Activated CD4-positive, alpha-beta memory T cell treated with anti-CD3 and anti-CD28 coated beads for 36 hours (primary cell): Measurements from ENCODE around the gene SIRPA. TPM values are rescaled to one million over a fixed set of nuclear protein-coding genes. Genes with fewer than 3 reads are reported as not detected.
A peak's percentile ranks its signal among the peaks of the same experiment; 100 is the strongest.

Experiments
- CTCF ChIA-PET: fragments of 350-600 bp; sonication (Branson Sonifier 250); formaldehyde crosslinking; loops from one replicate; lab custom pipeline; 2021; ENCODE audit warnings: antibody characterized with exemption, inconsistent platforms; lab: Charles Lee
- POLR2A ChIA-PET: fragments of 350-600 bp; sonication (Branson Sonifier 250); formaldehyde crosslinking; loops from one replicate; lab custom pipeline; 2021; ENCODE audit warnings: antibody characterized with exemption; lab: Charles Lee
- DNase-seq: peaks from one replicate; pipeline ENCODE4 v3.0.0-alpha.2; 2020
- H3K27ac Mint-ChIP-seq: one replicate; pipeline ENCODE4 v1.8.0; 2021; ENCODE audit warnings: mixed read lengths
- H3K27me3 Mint-ChIP-seq: one replicate; pipeline ENCODE4 v1.8.0; 2021; ENCODE audit warnings: mixed read lengths
- H3K36me3 Mint-ChIP-seq: one replicate; pipeline ENCODE4 v1.8.0; 2021; ENCODE audit warnings: mixed read lengths
- H3K4me1 Mint-ChIP-seq: one replicate; pipeline ENCODE4 v1.8.0; 2021; ENCODE audit warnings: low read depth, mixed read lengths
- H3K4me3 Mint-ChIP-seq: one replicate; pipeline ENCODE4 v1.8.0; 2021; ENCODE audit warnings: mild to moderate bottlenecking, mixed read lengths
- H3K9me3 Mint-ChIP-seq: one replicate; pipeline ENCODE4 v1.8.0; 2021; ENCODE audit warnings: mixed read lengths
- intact Hi-C: fragments of 100-400 bp; cut with micrococcal nuclease; formaldehyde crosslinking; loops from one replicate; pipeline ENCODE4 v1.15.1; 2023
- total RNA-seq, 2 experiments: library from RNA; stranded (reverse); gene quantifications; one replicate each; pipeline ENCODE4 v1.2.3, GENCODE V29; 2021

Gene SIRPA
- not detected for total RNA-seq

DNA sequence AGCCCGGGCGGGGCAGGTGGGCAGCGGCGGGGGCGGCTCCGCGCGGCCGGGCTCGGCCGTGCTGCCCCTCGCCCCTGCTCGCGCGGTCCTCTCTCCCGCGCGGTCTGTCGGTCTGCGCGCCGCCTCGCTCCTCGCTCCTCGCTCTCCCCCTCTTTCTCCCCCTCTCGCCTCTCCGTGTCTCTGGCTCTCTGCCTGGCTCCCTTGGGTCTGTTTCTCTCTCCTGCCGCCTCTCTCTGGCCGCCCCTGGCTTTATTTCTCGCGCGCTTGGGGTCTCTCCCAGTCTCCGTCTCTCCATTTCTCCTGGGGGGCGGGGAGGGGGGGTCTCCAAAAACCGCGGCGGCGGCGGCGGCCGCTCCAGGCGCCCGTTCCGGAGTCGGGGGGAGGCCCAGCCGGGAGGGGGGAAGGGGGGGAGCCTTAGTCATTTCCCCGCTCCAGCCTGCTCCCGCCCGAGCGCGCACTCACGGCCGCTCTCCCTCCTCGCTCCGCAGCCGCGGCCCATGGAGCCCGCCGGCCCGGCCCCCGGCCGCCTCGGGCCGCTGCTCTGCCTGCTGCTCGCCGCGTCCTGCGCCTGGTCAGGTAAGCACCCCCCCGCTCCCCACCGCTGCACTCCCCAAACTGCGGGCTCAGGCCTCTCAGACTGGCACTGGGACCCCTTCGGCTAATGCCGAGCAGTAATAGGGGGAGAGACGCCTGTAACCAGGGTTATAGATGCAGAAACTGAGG, at the start of gene SIRPA:
Gene SIRPA, plus strand, starts transcription at position 457 of the 723 bp plus-strand sequence. Its CDS starts 41 bp downstream, at position 498.
- CTCF ChIA-PET, result no interaction called here
- no peak for DNase-seq
- H3K36me3 Mint-ChIP-seq, result no peaks in the 10 kb centered on the region
- peak within 1 kb of the TSS; percentile 57 for H3K4me3 Mint-ChIP-seq
- no peaks in the 10 kb centered on the region for H3K4me1 Mint-ChIP-seq
- H3K27ac Mint-ChIP-seq, result no peak within 1 kb of the TSS
- H3K9me3 Mint-ChIP-seq, result no peaks in the 10 kb centered on the region
- intact Hi-C loops, result loop anchor here (10.0 kb wide), 1 partner anchor 90 kb away; no protein-coding TSS in a partner anchor
- POLR2A ChIA-PET, result no interaction called here
- peaks cover 43% of the 10 kb centered on the region for H3K27me3 Mint-ChIP-seq

- DNase-seq, result no peak
- peaks cover 22% of the 10 kb centered on the region for H3K4me1 Mint-ChIP-seq
- H3K4me3 Mint-ChIP-seq, result no peak overlapping the region
- H3K27ac Mint-ChIP-seq, result no peak overlapping the region
- peaks cover 7% of the 10 kb centered on the region for H3K9me3 Mint-ChIP-seq
- peaks cover 8% of the 10 kb centered on the region for H3K27me3 Mint-ChIP-seq
- H3K36me3 Mint-ChIP-seq, result no peaks in the 10 kb centered on the region
- POLR2A ChIA-PET, result no interaction called here
- intact Hi-C loops, result no loop called here
- CTCF ChIA-PET, result no interaction called here
Observed at GRCh38 chr20:1845701-1846100, 49.5 kb upstream of the SIRPA start.

GRCh38 chr20:1846341-1846740, 48.9 kb upstream of the SIRPA start:
- ChIA-PET POLR2A (no interaction called here), CTCF (no interaction called here)
- Mint-ChIP-seq H3K4me1 (peaks cover 28% of the 10 kb centered on the region), H3K27ac (no peak overlapping the region), H3K27me3 (peaks cover 8% of the 10 kb centered on the region), H3K4me3 (no peak overlapping the region), H3K9me3 (peaks cover 7% of the 10 kb centered on the region), H3K36me3 (no peaks in the 10 kb centered on the region)
- DNase-seq, result no peak
- intact Hi-C loops, result no loop called here

DNA sequence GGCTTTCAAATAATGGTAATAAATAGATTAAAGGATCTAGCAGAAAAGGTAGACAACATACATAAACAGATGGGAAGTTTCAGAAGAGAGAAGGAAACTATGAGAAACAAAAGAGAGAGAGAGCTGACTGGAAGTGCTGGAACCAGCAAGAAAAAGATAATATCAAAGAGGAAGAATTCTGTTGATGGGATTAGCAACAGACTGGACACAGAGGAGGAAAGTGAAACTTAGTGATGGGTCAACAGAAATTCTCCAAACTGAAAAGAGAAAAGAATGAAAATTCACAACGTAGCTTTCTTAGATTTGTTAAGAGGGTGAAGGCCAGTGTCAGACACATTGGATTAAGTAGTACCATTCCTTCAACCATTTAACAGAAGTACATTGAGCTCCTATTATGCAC, 48.3 kb upstream of the SIRPA start:
- peaks cover 7% of the 10 kb centered on the region for H3K9me3 Mint-ChIP-seq
- POLR2A ChIA-PET, result no interaction called here
- H3K27ac Mint-ChIP-seq, result no peak overlapping the region
- H3K27me3 Mint-ChIP-seq, result peaks cover 8% of the 10 kb centered on the region
- no peaks in the 10 kb centered on the region for H3K36me3 Mint-ChIP-seq
- H3K4me3 Mint-ChIP-seq, result no peak overlapping the region
- intact Hi-C loops, result no loop called here
- CTCF ChIA-PET, result no interaction called here
- DNase-seq, result no peak
- H3K4me1 Mint-ChIP-seq, result peaks cover 27% of the 10 kb centered on the region

GRCh38 chr20:1847780-1848179, 47.4 kb upstream of the SIRPA start:
- ChIA-PET CTCF (no interaction called here), POLR2A (no interaction called here)
- Mint-ChIP-seq H3K27ac (no peak overlapping the region), H3K4me1 (peaks cover 20% of the 10 kb centered on the region), H3K9me3 (peaks cover 7% of the 10 kb centered on the region), H3K36me3 (no peaks in the 10 kb centered on the region), H3K4me3 (no peak overlapping the region), H3K27me3 (peaks cover 8% of the 10 kb centered on the region)
- intact Hi-C loops, result no loop called here
- DNase-seq, result no peak

DNA sequence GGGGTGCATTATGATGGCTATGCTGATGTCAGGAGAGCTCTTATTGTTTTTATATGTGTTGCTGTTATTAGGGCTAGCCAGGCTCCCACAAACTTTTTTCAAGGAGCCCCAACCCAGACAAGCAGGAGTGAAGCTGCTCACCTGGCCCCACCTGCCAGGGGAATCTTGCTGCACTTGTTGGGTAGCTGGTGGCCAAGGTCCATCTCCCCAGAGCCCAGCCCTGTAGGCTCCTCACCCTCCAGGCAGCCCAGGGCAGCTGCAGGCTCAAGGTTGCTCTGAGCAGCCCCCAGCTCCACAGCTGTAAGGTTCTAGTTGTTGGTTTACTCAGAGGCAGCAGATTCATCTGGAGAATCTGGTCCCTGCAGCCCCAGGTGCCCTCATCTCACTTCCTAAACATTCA, 46.8 kb upstream of the SIRPA start:
- no peak for DNase-seq
- intact Hi-C loops, result no loop called here
- Mint-ChIP-seq H3K9me3 (peaks cover 7% of the 10 kb centered on the region), H3K36me3 (no peaks in the 10 kb centered on the region), H3K27ac (no peak overlapping the region), H3K4me1 (peaks cover 20% of the 10 kb centered on the region), H3K27me3 (peaks cover 8% of the 10 kb centered on the region), H3K4me3 (no peak overlapping the region)
- ChIA-PET CTCF (no interaction called here), POLR2A (no interaction called here)

- no peaks in the 10 kb centered on the region for H3K36me3 Mint-ChIP-seq
- no peak overlapping the region for H3K4me3 Mint-ChIP-seq
- H3K9me3 Mint-ChIP-seq, result peaks cover 7% of the 10 kb centered on the region
- no peak for DNase-seq
- no peak overlapping the region for H3K27ac Mint-ChIP-seq
- intact Hi-C loops, result no loop called here
- ChIA-PET CTCF (interaction anchor here (0.7 kb wide), 1 partner anchor 536 kb away, joined by 3 read pairs; no protein-coding TSS in a partner anchor), POLR2A (no interaction called here)
- peaks cover 10% of the 10 kb centered on the region for H3K4me1 Mint-ChIP-seq
- peaks cover 12% of the 10 kb centered on the region for H3K27me3 Mint-ChIP-seq
Observed at GRCh38 chr20:1851396-1851795, 43.8 kb upstream of the SIRPA start.

- no peaks in the 10 kb centered on the region for H3K9me3 Mint-ChIP-seq
- ChIA-PET POLR2A (no interaction called here), CTCF (no interaction called here)
- peaks cover 10% of the 10 kb centered on the region for H3K4me1 Mint-ChIP-seq
- intact Hi-C loops, result no loop called here
- H3K36me3 Mint-ChIP-seq, result no peaks in the 10 kb centered on the region
- DNase-seq, result no peak
- peaks cover 6% of the 10 kb centered on the region for H3K27me3 Mint-ChIP-seq
- no peak overlapping the region for H3K4me3 Mint-ChIP-seq
- no peak overlapping the region for H3K27ac Mint-ChIP-seq
Observed at GRCh38 chr20:1853473-1853872, 41.7 kb upstream of the SIRPA start.

DNA sequence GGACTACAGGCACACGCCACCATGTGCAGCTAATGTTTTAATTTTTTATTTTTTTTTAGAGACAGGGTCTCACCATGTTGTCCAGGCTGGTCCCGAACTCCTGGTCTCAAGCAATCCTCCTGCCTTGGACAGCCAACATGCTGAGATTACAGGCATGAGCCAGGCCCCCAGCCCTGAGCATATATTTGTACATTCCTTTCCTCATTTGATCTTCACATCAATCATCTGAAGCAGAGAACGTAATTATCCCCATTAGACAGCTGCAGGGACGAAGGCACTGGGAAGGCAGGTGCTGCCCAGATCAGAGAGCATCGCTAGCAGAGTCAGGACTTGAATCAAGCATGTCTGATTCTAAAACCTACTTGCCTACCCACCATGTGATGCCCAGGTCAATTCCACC, 41.0 kb upstream of the SIRPA start:
- Mint-ChIP-seq H3K4me3 (no peak overlapping the region), H3K36me3 (no peaks in the 10 kb centered on the region), H3K27me3 (peaks cover 4% of the 10 kb centered on the region), H3K9me3 (no peaks in the 10 kb centered on the region), H3K4me1 (peaks cover 10% of the 10 kb centered on the region), H3K27ac (no peak overlapping the region)
- ChIA-PET POLR2A (no interaction called here), CTCF (no interaction called here)
- intact Hi-C loops, result no loop called here
- no peak for DNase-seq

DNA sequence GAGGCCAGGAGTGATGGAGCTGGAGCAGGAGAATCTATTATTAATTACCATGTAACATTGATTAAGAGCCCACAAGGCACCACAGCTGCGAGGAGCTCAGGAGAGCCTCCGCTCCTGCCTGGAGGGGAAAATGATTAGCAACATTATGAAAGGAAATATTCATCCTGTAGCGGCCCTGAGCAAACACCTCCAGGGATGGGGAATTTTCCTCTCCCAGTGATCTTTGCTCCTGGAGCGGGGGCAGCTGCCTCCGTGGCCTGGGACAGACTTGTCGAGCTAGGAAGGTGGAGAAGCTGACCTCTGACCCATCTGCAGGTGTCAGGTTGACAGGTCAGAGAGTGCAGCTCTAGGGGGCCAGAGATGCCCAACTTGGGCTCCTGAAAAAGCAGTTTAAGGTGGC, 40.1 kb upstream of the SIRPA start:
- DNase-seq, result no peak
- H3K4me1 Mint-ChIP-seq, result peaks cover 10% of the 10 kb centered on the region
- no peaks in the 10 kb centered on the region for H3K36me3 Mint-ChIP-seq
- peaks cover 7% of the 10 kb centered on the region for H3K27me3 Mint-ChIP-seq
- no peaks in the 10 kb centered on the region for H3K9me3 Mint-ChIP-seq
- no peak overlapping the region for H3K27ac Mint-ChIP-seq
- CTCF ChIA-PET, result no interaction called here
- POLR2A ChIA-PET, result no interaction called here
- no peak overlapping the region for H3K4me3 Mint-ChIP-seq
- intact Hi-C loops, result no loop called here

DNA sequence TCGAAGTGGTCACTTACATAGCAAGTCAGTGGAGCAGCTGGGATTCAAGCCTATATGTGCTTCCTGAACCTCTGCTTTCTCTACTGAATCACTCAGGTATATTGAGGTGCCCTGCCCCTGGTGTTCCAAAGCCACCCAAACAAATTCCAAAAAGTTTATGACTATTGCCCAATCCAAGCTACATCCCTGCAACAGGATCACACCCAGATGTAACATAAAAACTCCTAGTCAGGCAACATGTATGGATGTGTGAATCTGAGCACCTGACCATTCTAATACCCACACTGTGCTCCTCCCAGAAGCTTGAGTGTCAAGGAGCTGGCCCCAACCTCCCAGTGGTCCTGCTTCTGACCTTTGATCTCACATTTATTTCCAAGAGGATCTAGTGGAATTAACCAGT, 39.5 kb upstream of the SIRPA start:
- peaks cover 6% of the 10 kb centered on the region for H3K4me1 Mint-ChIP-seq
- ChIA-PET CTCF (no interaction called here), POLR2A (no interaction called here)
- peaks cover 8% of the 10 kb centered on the region for H3K27me3 Mint-ChIP-seq
- no peak overlapping the region for H3K4me3 Mint-ChIP-seq
- intact Hi-C loops, result no loop called here
- no peak overlapping the region for H3K27ac Mint-ChIP-seq
- H3K36me3 Mint-ChIP-seq, result no peaks in the 10 kb centered on the region
- H3K9me3 Mint-ChIP-seq, result no peaks in the 10 kb centered on the region
- no peak for DNase-seq

- intact Hi-C loops, result no loop called here
- no peaks in the 10 kb centered on the region for H3K9me3 Mint-ChIP-seq
- DNase-seq, result no peak
- H3K36me3 Mint-ChIP-seq, result no peaks in the 10 kb centered on the region
- CTCF ChIA-PET, result no interaction called here
- peaks cover 13% of the 10 kb centered on the region for H3K27me3 Mint-ChIP-seq
- no peaks in the 10 kb centered on the region for H3K4me1 Mint-ChIP-seq
- H3K4me3 Mint-ChIP-seq, result no peak overlapping the region
- H3K27ac Mint-ChIP-seq, result no peak overlapping the region
- POLR2A ChIA-PET, result no interaction called here
Observed at GRCh38 chr20:1856424-1856823, 38.8 kb upstream of the SIRPA start.

DNA sequence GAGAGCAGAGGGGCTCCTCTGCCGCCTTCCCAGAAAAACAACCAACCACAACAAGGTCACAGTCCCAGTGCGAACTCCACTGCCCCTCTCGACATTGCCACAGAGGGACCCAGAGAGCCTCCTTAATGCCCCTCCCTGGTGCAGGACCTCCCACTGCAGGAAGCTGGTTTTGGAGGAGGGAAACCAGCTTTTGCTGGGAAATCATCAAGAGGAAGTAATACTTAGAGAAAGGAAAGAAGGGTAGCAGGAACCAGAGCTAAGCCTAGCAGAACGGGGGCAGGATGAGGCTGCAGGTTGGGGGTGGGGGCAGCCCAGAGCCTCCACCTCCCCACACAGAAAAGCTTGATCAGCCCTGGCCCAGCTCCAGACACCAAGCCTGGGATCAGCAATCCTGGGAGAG, 37.7 kb upstream of the SIRPA start:
- ChIA-PET CTCF (no interaction called here), POLR2A (no interaction called here)
- no peaks in the 10 kb centered on the region for H3K36me3 Mint-ChIP-seq
- no peak overlapping the region for H3K27ac Mint-ChIP-seq
- DNase-seq, result no peak
- no peaks in the 10 kb centered on the region for H3K9me3 Mint-ChIP-seq
- no peaks in the 10 kb centered on the region for H3K4me1 Mint-ChIP-seq
- peaks cover 16% of the 10 kb centered on the region for H3K27me3 Mint-ChIP-seq
- H3K4me3 Mint-ChIP-seq, result no peak overlapping the region
- intact Hi-C loops, result no loop called here
